Activated naive CD4-positive, alpha-beta T cell treated with anti-CD3 and anti-CD28 coated beads, Interleukin-2, amount 10 ng/mL, durations not matched to agents 7 days and 5 days (primary cell): ENCODE data around the gene TRMT2A.

ENCODE experiments used
- CTCF ChIA-PET: fragments of 350-600 bp; sonication (Branson Sonifier 250); formaldehyde crosslinking; loops from one replicate; lab custom pipeline; 2021; ENCODE audit warnings: antibody characterized with exemption; lab: Charles Lee
- DNase-seq: peaks from one replicate; pipeline ENCODE4 v3.0.0-alpha.2; 2020
- H3K27ac Mint-ChIP-seq: one replicate; pipeline ENCODE4 v1.8.0; 2021; ENCODE audit warnings: mild to moderate bottlenecking, moderate library complexity, mixed read lengths
- H3K27me3 Mint-ChIP-seq: one replicate; pipeline ENCODE4 v1.8.0; 2021; ENCODE audit warnings: mild to moderate bottlenecking, mixed read lengths
- H3K36me3 Mint-ChIP-seq: one replicate; pipeline ENCODE4 v1.8.0; 2021; ENCODE audit warnings: mixed read lengths
- H3K4me1 Mint-ChIP-seq: one replicate; pipeline ENCODE4 v1.8.0; 2021; ENCODE audit warnings: mixed read lengths
- H3K4me3 Mint-ChIP-seq: one replicate; pipeline ENCODE4 v1.8.0; 2021; ENCODE audit warnings: mild to moderate bottlenecking, moderate library complexity, mixed read lengths
- H3K9me3 Mint-ChIP-seq: one replicate; pipeline ENCODE4 v1.8.0; 2021; ENCODE audit warnings: mixed read lengths

The TRMT2A gene

GRCh38 chr22:20125201-20126174, 8.5 kb upstream of the TRMT2A start:
- peaks cover 24% of the 10 kb centered on the region for H3K4me1 Mint-ChIP-seq
- H3K9me3 Mint-ChIP-seq = no peaks in the 10 kb centered on the region
- peaks cover 30% of the 10 kb centered on the region for H3K36me3 Mint-ChIP-seq
- H3K27ac Mint-ChIP-seq = no peak overlapping the region
- no peak for DNase-seq
- no peak overlapping the region for H3K4me3 Mint-ChIP-seq
- CTCF ChIA-PET = interaction anchor here (0.6 kb wide), 1 partner anchor 192 kb away, joined by 3 read pairs; no protein-coding TSS in a partner anchor
- no peaks in the 10 kb centered on the region for H3K27me3 Mint-ChIP-seq

GRCh38 chr22:20124083-20124787, 7.2 kb upstream of the TRMT2A start:
- H3K4me3 Mint-ChIP-seq = no peak overlapping the region

GRCh38 chr22:20123366-20124082, 6.5 kb upstream of the TRMT2A start:
- CTCF ChIA-PET = no interaction called here
- Mint-ChIP-seq H3K4me1 (peaks cover 33% of the 10 kb centered on the region), H3K9me3 (no peaks in the 10 kb centered on the region), H3K4me3 (no peak overlapping the region), H3K27ac (no peak overlapping the region), H3K27me3 (no peaks in the 10 kb centered on the region), H3K36me3 (peaks cover 46% of the 10 kb centered on the region)
- DNase-seq = no peak

More at GRCh38 chr22:20124083-20124787, 7.2 kb upstream of the TRMT2A start:
- no peak overlapping the region for H3K27ac Mint-ChIP-seq
- DNase-seq = no peak
- no peaks in the 10 kb centered on the region for H3K9me3 Mint-ChIP-seq
- H3K36me3 Mint-ChIP-seq = peaks cover 41% of the 10 kb centered on the region
- H3K27me3 Mint-ChIP-seq = no peaks in the 10 kb centered on the region
- CTCF ChIA-PET = no interaction called here
- peaks cover 33% of the 10 kb centered on the region for H3K4me1 Mint-ChIP-seq

- CTCF ChIA-PET = no interaction called here
- H3K27me3 Mint-ChIP-seq = no peaks in the 10 kb centered on the region
- H3K27ac Mint-ChIP-seq = peak overlapping the region; percentile 49
- DNase-seq = no peak
- peaks cover 40% of the 10 kb centered on the region for H3K4me1 Mint-ChIP-seq
- no peaks in the 10 kb centered on the region for H3K9me3 Mint-ChIP-seq
- no peak overlapping the region for H3K4me3 Mint-ChIP-seq
- peaks cover 40% of the 10 kb centered on the region for H3K36me3 Mint-ChIP-seq
These were observed 4.9 kb upstream of the TRMT2A start for GRCh38 chr22:20121856-20122415.

GRCh38 chr22:20118300-20119020, 1.4 kb upstream of the TRMT2A start:
- DNase-seq = no peak
- H3K4me1 Mint-ChIP-seq = peaks cover 57% of the 10 kb centered on the region
- no peaks in the 10 kb centered on the region for H3K27me3 Mint-ChIP-seq
- peak overlapping the region; percentile 86 for H3K4me3 Mint-ChIP-seq
- no peaks in the 10 kb centered on the region for H3K9me3 Mint-ChIP-seq
- H3K27ac Mint-ChIP-seq = peak overlapping the region; percentile 88
- H3K36me3 Mint-ChIP-seq = peaks cover 41% of the 10 kb centered on the region
- CTCF ChIA-PET = interaction anchor here (1.1 to 2.4 kb wide), 3 partner anchors 10 to 165 kb away, joined by 3 to 9 read pairs (median 3); no protein-coding TSS in a partner anchor

GRCh38 chr22:20117633-20118299, 740 bp upstream of the TRMT2A start:
- H3K4me3 Mint-ChIP-seq = peak overlapping the region; percentile 90
- no peaks in the 10 kb centered on the region for H3K27me3 Mint-ChIP-seq
- H3K4me1 Mint-ChIP-seq = peaks cover 57% of the 10 kb centered on the region
- CTCF ChIA-PET = interaction anchor here (1.1 to 2.4 kb wide), 3 partner anchors 11 to 165 kb away, joined by 3 to 9 read pairs (median 3); no protein-coding TSS in a partner anchor
- H3K9me3 Mint-ChIP-seq = no peaks in the 10 kb centered on the region
- H3K36me3 Mint-ChIP-seq = peaks cover 41% of the 10 kb centered on the region
- DNase-seq = peak; percentile 66
- H3K27ac Mint-ChIP-seq = peak overlapping the region; percentile 88

- no peaks in the 10 kb centered on the region for H3K9me3 Mint-ChIP-seq
- peaks cover 51% of the 10 kb centered on the region for H3K4me1 Mint-ChIP-seq
- H3K27ac Mint-ChIP-seq = peak overlapping the region; percentile 96
- peak overlapping the region; percentile 90 for H3K4me3 Mint-ChIP-seq
- no peaks in the 10 kb centered on the region for H3K27me3 Mint-ChIP-seq
- CTCF ChIA-PET = no interaction called here
- H3K36me3 Mint-ChIP-seq = peaks cover 36% of the 10 kb centered on the region
- DNase-seq = no peak
These were observed 563 bp downstream of the TRMT2A start for GRCh38 chr22:20116376-20116950.

GRCh38 chr22:20115691-20116375, 1.2 kb downstream of the TRMT2A start, which contains the start of gene RANBP1:
RANBP1 (plus strand) TSS chr22:20116104; CDS start chr22:20116185, 81 bp downstream.
- no peak for DNase-seq
- peaks cover 53% of the 10 kb centered on the region for H3K4me1 Mint-ChIP-seq
- H3K27ac Mint-ChIP-seq = peak within 1 kb of the TSS; percentile 96
- peak within 1 kb of the TSS; percentile 90 for H3K4me3 Mint-ChIP-seq
- peaks cover 37% of the 10 kb centered on the region for H3K36me3 Mint-ChIP-seq
- H3K9me3 Mint-ChIP-seq = no peaks in the 10 kb centered on the region
- CTCF ChIA-PET = no interaction called here
- H3K27me3 Mint-ChIP-seq = no peaks in the 10 kb centered on the region

GRCh38 chr22:20114506-20115475, 2.2 kb downstream of the TRMT2A start:
- CTCF ChIA-PET = no interaction called here

GRCh38 chr22:20113551-20114310, 3.3 kb downstream of the TRMT2A start:
- Mint-ChIP-seq H3K27ac (peak overlapping the region; percentile 73), H3K4me1 (peaks cover 33% of the 10 kb centered on the region), H3K27me3 (no peaks in the 10 kb centered on the region), H3K4me3 (no peak overlapping the region), H3K9me3 (no peaks in the 10 kb centered on the region), H3K36me3 (peaks cover 30% of the 10 kb centered on the region)
- no peak for DNase-seq
- CTCF ChIA-PET = no interaction called here

More at GRCh38 chr22:20114506-20115475, 2.2 kb downstream of the TRMT2A start:
- Mint-ChIP-seq H3K4me1 (peaks cover 43% of the 10 kb centered on the region), H3K4me3 (peak overlapping the region; percentile 90), H3K27ac (peak overlapping the region; percentile 78), H3K36me3 (peaks cover 37% of the 10 kb centered on the region), H3K9me3 (no peaks in the 10 kb centered on the region), H3K27me3 (no peaks in the 10 kb centered on the region)
- DNase-seq = no peak
